Metanephros (tissue), 1 donor: ENCODE measurements around the gene TPRKB. TPM values are rescaled to one million over a fixed set of nuclear protein-coding genes. Genes with fewer than 3 reads are reported as not detected.

Experiments used
- total RNA-seq: library from RNA; depleted of rRNA; stranded (reverse); fragments of >200 nt; gene quantifications from one replicate; pipeline ENCODE4 v1.2.3, GENCODE V29; 2014

The TPRKB gene
- total RNA-seq = 23.7 TPM

GRCh38 chr2:73736855-73737779 is at the start of gene TPRKB:
TPRKB (minus strand) TSS chr2:73737345; CDS start chr2:73734569, 2,776 bp downstream.

GRCh38 chr2:73783883-73784282 is 46.7 kb upstream of the TPRKB start, which contains the start of gene C2orf78:
C2orf78 (plus strand) TSS chr2:73784183; CDS start chr2:73784310, 127 bp downstream.

GRCh38 chr2:73779467-73780236 is 42.5 kb upstream of the TPRKB start, which contains the start of gene DUSP11:
DUSP11 (minus strand) TSS chr2:73780103; CDS start chr2:73779974, 129 bp downstream.

Other genes with a start within 250 kb of the TPRKB start
- gene NAT8, start 94.9 kb downstream of the TPRKB start, total RNA-seq = 12.0 TPM
- 40.6 TPM for gene DUSP11, start 42.8 kb upstream of the TPRKB start, total RNA-seq
- gene C2orf78, start 46.8 kb upstream of the TPRKB start, total RNA-seq = not detected
- 20.3 TPM for gene STAMBP, start 91.6 kb upstream of the TPRKB start, total RNA-seq
- gene ACTG2, start 155.7 kb upstream of the TPRKB start, total RNA-seq = 2.6 TPM
- gene DGUOK, start 189.5 kb upstream of the TPRKB start, total RNA-seq = 36.0 TPM
- gene TET3, start 247.6 kb upstream of the TPRKB start, total RNA-seq = 16.8 TPM